Adipose tissue (tissue), 3 donors: Measurements from ENCODE around the gene MAP3K7CL. TPM values are rescaled to one million over a fixed set of nuclear protein-coding genes. Genes with fewer than 3 reads are reported as not detected.

Experiments
- H3K27ac ChIP-seq: one replicate; pipeline ENCODE4 v1.5.1; 2013; ENCODE audit warnings: low read depth, low read length
- WGBS, 3 donors: extraction: QIAGEN DNeasy Blood & Tissue Kit; methylation state at CpG; one replicate each; pipeline ENCODE4 v1.1.7; 2013; 5-methylcytosine and 5-hydroxymethylcytosine counted together
- polyA plus RNA-seq, 3 donors: library from polyadenylated mRNA; stranded (reverse); fragments of 200-250 nt; gene quantifications; one replicate each; pipeline ENCODE4 v1.2.3, GENCODE V29; 2013
- donor health status: healthy with polysubstance abuse.
- donor health status: Bipolar disorder and iron deficiency.
- donor health status: healthy.

The MAP3K7CL gene, protein sequence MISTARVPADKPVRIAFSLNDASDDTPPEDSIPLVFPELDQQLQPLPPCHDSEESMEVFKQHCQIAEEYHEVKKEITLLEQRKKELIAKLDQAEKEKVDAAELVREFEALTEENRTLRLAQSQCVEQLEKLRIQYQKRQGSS
- polyA plus RNA-seq: 1 to 10 TPM; 2.2 to 4.9 (median 3.3) TPM

DNA sequence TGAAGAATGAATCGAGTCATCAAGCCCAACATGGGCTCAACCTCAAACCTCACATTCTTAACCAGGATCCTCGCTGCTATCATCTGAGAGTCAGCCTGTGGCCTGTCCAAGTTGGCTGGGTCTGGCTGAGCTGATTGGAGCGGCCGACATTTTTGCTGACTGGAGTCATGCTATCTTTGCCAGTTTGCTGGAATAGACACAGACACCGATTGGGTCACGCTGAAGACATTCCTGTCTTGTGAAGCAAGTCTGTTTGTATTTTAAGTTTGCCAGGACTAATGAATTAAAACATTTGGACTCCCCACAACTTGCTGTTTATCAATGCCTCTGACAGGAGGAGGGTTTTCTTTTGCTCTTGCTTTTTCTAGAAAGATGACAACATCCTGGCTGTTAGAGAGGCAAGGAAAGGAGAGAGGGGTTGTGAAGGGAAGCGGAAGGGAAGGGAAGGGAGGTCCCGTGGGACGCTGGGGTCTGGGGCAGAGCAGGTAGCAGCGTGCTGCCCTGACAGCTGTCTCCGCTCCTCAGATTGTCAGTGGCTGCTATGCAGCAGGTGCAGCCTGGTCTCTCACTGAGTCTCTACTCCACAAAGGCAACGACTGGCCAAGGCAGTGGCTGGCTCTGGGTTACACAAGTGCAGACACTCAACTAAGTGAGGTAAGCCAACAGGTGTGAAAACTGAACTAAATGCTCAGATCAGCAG, at the start of gene MAP3K7CL:
TSS of gene MAP3K7CL (plus strand) at position 375 of the 700 bp plus-strand sequence. CDS start 2,701 bp downstream, outside the sequence.
- 67 to 80% (median 67%) methylated on average over 12 of the region's 12 CpGs for WGBS, 3 donors
- H3K27ac ChIP-seq: no peak within 1 kb of the TSS

- H3K27ac ChIP-seq: no peak overlapping the region
Measured at GRCh38 chr21:29082046-29082815, 48.2 kb upstream of the MAP3K7CL start.

DNA sequence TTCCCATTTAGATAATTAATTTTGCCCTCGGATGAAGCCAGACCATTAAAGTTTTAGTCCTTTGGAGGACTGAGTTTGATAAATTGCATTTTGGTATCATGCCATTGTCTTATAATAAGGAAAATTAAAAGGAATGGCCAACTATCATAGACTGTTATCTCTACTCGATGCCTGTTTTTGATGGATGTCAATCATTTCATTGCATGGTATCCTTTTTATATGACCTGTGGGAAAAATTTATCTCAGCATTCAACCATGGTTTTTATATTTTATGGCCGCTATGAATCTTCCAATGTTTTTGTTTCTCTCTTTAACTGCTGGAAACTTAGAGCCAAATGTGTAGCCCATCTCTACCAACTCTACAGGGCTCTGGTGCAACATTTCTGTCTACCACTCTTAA, 47.1 kb upstream of the MAP3K7CL start:
- H3K27ac ChIP-seq: no peak overlapping the region
- WGBS, 3 donors: 88 to 97% (median 95%) methylated on average over 3 of the region's 3 CpGs

More at GRCh38 chr21:29082046-29082815, 48.2 kb upstream of the MAP3K7CL start:
- 81 to 90% (median 86%) methylated on average over 3 of the region's 3 CpGs for WGBS, 3 donors

DNA sequence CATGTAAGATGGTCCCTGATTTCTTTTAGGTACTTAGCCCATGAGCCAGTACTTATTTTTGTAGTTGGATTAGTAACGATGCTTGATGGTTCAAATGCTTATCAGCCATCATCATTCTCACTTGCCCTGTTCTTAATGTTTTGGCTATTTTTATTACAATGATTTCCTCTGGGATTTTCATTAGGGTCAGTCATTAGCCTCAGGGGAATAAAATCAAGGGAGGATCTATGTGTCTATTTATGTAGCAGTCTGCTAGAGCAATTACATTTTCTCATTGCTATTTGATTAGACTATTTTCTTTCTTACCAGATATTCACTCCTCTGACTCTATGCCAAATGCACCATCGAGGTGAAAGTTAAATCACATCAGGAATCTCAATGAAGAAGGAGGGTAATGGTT, 46.1 kb upstream of the MAP3K7CL start:
- 36 to 51% (median 51%) methylated on average over 2 of the region's 2 CpGs for WGBS, 3 donors

GRCh38 chr21:29085106-29085752, 45.2 kb upstream of the MAP3K7CL start:
- H3K27ac ChIP-seq: no peak overlapping the region
- 80 to 90% (median 87%) methylated on average over 8 of the region's 8 CpGs for WGBS, 3 donors

More for the DNA sequence above, 46.1 kb upstream of the MAP3K7CL start:
- no peak overlapping the region for H3K27ac ChIP-seq

- 46 to 63% (median 59%) methylated on average over 1 of the region's 1 CpG for WGBS, 3 donors
Measured at GRCh38 chr21:29091033-29091432, 39.4 kb upstream of the MAP3K7CL start.

DNA sequence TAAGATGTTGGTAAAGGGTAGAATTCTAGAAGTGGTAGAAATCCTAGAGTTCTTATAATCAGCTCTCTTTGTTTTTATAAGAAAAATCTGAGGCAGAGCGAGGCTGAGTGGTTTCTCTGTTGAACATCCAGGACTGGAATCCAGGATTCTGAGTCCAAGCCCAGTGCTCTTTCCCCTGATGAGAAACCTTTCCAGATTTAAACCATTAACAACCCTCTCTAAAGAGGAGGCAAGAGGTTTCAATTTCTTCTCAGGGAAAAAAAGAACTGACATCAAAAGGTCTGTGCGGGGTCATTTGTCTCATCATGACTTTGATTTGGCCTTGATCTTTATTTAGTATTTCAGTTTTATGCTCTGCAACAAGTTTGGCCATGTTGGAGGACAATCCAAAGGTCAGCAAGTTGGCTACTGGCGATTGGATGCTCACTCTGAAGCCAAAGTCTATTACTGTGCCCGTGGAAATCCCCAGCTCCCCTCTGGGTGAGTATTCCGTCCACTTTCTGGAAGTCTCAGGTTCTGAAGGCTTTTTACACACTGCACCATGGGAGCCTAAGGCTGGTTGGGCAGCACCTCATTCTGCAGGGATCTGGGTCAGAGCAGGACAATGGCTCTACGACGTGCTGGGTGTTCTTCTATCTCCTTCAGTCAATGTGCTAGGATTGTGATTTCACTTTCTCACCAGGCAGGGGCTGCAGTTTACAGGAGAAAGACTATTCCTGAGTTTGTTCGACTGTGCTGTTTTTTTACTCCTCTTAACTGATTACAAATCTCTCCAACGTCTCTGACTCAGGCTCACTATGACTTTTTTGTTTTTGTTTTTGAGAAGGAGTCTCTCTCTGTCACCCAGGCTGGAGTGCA, 38.1 kb upstream of the MAP3K7CL start:
- WGBS, 3 donors: 56 to 63% (median 62%) methylated on average over 9 of the region's 9 CpGs
- H3K27ac ChIP-seq: no peak overlapping the region

More at GRCh38 chr21:29091033-29091432, 39.4 kb upstream of the MAP3K7CL start:
- no peak overlapping the region for H3K27ac ChIP-seq

DNA sequence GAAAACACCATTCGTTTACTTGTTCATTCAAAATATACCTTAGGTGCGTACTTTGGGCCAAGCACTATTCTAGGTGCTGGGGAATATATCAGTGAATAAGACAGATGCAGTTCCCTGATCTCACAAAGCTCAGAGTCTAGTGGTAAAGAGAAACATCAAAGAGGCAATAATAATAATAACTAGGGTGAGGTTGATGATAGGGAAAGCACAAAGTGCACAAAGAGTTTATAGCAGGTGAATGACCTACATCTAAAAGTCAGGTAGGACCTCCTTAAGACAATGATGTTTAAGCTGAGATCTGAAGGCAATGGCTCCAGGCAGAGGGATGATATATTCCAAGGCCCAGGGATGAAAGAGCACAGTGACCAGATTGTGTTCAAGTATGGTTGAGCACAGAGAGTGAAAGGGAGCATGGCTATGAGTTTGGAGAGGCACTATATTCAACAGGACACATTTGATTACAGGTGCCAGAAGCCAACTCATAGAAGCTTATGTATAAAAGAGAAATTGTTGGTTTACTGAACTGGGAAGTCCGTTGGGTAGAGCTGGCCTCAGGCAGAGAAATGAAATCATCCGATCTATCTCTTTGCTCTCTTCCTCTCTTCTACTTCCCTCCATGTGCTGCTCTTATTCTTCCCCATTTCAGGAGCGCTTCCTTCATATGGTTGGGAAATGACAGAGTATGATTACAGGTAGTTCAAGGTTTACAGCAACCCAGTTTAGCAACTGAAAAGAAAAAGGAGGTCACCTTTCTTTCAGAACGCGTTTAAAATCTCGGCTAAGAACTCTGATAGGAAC, 34.0 kb upstream of the MAP3K7CL start:
- H3K27ac ChIP-seq: no peak overlapping the region
- 61 to 88% (median 81%) methylated on average over 8 of the region's 8 CpGs for WGBS, 3 donors

- no peak overlapping the region for H3K27ac ChIP-seq
- WGBS, 3 donors: 74 to 80% (median 79%) methylated on average over 2 of the region's 2 CpGs
Measured at GRCh38 chr21:29098156-29098555, 32.3 kb upstream of the MAP3K7CL start.

DNA sequence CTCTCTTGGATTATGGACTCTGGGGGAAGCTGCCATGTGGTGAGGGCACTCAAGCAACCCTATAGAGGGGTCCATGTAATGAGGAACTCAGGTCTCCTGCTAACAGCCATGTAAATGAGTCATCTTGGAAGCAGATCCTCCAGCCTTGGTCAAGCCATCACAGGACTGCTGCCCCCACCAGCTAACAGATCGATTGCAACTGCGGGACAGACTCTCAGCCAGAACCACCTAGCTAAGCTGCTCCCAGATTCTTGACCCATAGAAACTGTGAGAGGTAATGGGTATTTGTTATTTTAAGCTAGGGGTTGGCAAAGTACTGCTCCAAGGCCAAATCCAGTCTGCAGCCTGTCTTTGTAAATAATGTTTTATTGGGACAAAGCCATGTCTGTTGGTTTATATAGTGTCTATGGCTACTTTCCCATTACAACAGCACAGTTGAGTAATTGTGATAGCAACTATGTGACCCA, 27.6 kb upstream of the MAP3K7CL start:
- 94 to 96% (median 95%) methylated on average over 2 of the region's 2 CpGs for WGBS, 3 donors
- H3K27ac ChIP-seq: no peak overlapping the region

DNA sequence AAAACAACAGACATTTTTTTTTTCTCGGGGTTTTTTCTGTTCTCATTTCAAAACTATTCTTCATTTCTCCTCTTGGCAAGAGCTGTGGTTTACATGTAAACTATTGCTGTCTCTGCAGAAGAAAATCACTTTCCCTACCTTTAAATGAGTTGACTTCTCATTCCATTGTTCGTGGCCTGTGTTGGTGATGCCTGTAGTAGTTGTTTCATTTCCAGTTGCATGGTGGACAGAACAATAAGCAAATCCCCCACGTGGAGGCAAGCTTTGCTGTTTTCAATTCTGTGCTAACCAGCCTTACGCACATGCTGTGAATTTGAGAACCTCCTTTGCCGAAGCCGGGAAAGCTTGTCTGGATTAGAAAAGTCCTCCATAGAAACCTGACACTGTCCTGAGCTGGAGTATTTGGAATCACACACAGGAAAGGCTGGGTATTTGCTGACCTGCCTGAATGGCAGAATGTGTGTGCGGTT, 26.2 kb upstream of the MAP3K7CL start:
- 64 to 85% (median 79%) methylated on average over 7 of the region's 7 CpGs for WGBS, 3 donors
- no peak overlapping the region for H3K27ac ChIP-seq

GRCh38 chr21:29105218-29105617, 25.2 kb upstream of the MAP3K7CL start:
- no peak overlapping the region for H3K27ac ChIP-seq
- 79 to 87% (median 87%) methylated on average over 3 of the region's 3 CpGs for WGBS, 3 donors

DNA sequence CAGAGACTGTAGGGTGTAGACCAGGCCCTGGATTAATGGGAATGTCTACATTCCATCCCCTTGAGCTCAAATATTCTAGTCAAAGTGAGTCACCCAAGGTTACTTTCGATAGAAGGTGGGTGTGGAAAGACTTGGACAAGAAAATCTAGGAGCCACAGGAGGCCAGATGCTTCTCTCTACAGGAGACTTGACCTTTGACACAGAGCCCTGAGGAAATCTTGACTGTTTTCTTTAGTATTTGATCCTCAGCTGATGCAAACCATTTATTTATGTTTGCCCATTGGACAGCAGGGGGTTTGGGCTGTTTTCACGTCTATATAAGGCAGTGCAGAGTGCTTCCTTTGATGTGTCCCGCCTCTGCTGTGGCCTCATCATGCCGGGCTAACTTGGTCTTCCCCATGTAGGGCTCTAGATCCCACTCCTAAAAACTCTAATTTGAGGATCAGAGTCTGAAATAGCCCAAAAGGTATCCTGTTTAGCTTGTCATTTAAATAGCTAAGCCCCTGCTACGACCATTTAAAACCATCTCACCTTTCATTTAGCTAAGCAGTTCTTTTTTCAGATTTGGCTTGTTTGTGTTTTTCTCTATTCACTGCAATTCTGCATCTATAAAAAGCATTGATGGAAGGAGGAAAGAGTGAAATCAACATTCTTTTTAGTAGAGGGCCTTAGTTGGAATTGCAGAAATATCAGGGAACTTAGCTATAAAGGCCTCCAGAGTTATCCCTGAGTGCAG, 15.5 kb upstream of the MAP3K7CL start:
- WGBS, 3 donors: 74 to 79% (median 75%) methylated on average over 5 of the region's 5 CpGs
- no peak overlapping the region for H3K27ac ChIP-seq

- 88 to 90% (median 90%) methylated on average over 8 of the region's 8 CpGs for WGBS, 3 donors
- no peak overlapping the region for H3K27ac ChIP-seq
Measured at GRCh38 chr21:29115899-29116298, 14.5 kb upstream of the MAP3K7CL start.

GRCh38 chr21:29117372-29117955, 13.0 kb upstream of the MAP3K7CL start:
- 81 to 92% (median 82%) methylated on average over 3 of the region's 3 CpGs for WGBS, 3 donors
- no peak overlapping the region for H3K27ac ChIP-seq

DNA sequence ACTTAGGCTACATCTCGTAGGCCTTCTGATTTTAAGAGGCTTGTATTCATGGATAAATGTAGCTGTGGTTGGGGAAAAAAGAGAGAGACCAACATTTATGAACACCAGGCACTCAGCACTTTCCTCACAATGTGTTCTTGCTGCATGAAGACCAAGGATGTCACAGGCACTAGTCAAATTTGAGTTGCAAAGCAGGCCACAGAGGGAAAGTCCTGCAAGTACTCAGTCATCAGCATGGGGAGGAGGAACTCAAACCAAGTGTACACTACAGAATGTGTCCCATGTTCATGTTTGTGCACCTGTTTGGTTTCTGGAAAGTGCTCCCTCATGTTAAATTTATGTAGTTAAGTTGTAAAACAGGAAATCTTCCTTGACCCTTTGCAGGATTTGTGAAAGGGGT, 8.7 kb upstream of the MAP3K7CL start:
- 91 to 99% (median 93%) methylated on average over 1 of the region's 1 CpG for WGBS, 3 donors
- no peak overlapping the region for H3K27ac ChIP-seq
